Omental fat pad (tissue), 4 donors: ENCODE data around the gene PARP3. TPM values are rescaled to one million over a fixed set of nuclear protein-coding genes. Genes with fewer than 3 reads are reported as not detected.

Source experiments
- ATAC-seq: fragments of 150-250 bp; one replicate; pipeline ENCODE4 v1.9.1; 2016; ENCODE audit warnings: mild to moderate bottlenecking, moderate library complexity; ENCODE audit not compliant: low FRiP score
- DNase-seq: peaks from one replicate; pipeline ENCODE4 v3.0.0-alpha.2; 2019; ENCODE audit warnings: low spot score
- total RNA-seq, 4 donors: library from RNA; depleted of rRNA; stranded (reverse); fragments of >200 nt; gene quantifications; one replicate each; pipeline ENCODE4 v1.1.0, GENCODE V29; 2016
- TF ChIP-seq, protein P1 (sequence below), 3 donors: fragments of 450-650 bp; IDR thresholded peaks; one replicate each; pipeline ENCODE4 v1.5.1; 2016 to 2017; ENCODE audit warnings: antibody characterized with exemption in 3 of 3, mild to moderate bottlenecking in 3 of 3, moderate library complexity in 2 of 3

Gene PARP3
- total RNA-seq, 4 donors from 2014 or later, result 19.2 to 23.9 (median 22.8) TPM

DNA sequence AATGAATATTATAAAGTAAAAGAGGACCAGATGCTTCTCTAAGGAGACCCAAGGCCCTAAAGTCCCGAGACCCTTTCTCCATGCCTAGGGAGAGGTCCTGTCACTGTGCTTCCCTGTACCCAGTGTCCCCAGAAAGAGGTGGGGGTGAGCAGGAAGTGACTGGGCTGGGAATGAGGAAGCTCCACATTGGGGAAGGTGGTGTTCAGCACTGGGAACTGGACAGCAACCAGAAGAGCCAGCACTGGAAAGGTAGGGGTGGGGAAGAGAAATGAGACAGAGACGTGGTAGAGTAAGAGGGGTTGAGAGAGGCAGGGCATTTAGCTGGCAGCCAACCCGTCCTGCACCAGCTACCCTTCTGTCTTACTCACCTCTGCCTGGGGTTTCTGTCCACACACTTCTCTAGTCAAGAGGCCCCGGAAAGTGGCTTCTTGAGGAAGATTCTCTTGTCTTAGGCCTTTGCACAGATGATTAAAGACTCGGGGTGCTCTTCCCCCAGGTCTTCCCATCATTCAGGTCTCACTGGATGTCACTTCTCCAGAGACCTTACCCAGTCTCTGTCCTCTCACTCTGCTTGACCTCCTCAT, 12.7 kb upstream of the PARP3 start:
- TF ChIP-seq, protein P1, sequence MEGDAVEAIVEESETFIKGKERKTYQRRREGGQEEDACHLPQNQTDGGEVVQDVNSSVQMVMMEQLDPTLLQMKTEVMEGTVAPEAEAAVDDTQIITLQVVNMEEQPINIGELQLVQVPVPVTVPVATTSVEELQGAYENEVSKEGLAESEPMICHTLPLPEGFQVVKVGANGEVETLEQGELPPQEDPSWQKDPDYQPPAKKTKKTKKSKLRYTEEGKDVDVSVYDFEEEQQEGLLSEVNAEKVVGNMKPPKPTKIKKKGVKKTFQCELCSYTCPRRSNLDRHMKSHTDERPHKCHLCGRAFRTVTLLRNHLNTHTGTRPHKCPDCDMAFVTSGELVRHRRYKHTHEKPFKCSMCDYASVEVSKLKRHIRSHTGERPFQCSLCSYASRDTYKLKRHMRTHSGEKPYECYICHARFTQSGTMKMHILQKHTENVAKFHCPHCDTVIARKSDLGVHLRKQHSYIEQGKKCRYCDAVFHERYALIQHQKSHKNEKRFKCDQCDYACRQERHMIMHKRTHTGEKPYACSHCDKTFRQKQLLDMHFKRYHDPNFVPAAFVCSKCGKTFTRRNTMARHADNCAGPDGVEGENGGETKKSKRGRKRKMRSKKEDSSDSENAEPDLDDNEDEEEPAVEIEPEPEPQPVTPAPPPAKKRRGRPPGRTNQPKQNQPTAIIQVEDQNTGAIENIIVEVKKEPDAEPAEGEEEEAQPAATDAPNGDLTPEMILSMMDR (IDR thresholded peaks at IDR 0.05), result no peak
- DNase-seq (no peak), ATAC-seq (no peak)

DNA sequence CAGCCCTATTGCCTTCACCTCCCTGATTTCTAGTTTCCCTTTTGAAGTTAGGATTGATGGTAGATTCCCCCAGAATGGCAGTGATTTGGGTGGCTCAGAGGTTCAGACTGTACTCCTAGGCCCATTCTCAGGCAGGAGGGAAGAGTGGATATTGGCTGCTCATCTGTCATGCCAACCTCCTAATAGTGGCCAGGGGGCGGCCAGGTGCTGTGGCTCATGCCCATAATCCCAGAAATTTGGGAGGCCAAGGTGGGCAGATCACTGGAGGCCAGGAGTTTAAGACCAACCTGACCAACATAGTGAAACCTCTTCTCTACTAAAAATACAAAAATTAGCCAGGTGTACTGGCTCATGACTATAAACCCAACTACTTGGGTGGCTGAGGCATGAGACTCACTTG, 11.7 kb upstream of the PARP3 start:
- TF ChIP-seq, protein P1 (IDR thresholded peaks at IDR 0.05), result no peak
- DNase-seq, result no peak
- ATAC-seq, result no peak

DNA sequence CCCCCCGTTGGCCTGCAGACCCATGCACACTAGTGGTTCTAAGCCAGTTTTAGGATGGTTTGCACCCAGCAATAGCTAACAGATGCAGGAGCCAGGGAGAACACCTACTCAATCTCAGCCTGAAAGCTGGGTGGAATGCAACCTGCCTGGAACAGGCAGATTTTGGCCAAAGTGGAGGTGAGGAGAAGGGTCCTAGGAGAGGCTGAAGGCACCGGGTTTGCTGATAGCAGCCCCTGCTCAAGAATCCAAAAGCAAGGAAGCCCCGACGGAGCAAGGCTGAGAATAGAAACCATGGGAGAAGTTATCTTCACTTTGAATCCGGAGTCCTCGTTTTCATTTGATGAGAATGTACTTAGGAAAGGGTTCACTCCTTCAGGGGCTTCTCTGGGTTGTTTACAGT, 10.4 kb upstream of the PARP3 start:
- TF ChIP-seq, protein P1 (IDR thresholded peaks at IDR 0.05), result no peak
- DNase-seq, result no peak
- ATAC-seq, result no peak

DNA sequence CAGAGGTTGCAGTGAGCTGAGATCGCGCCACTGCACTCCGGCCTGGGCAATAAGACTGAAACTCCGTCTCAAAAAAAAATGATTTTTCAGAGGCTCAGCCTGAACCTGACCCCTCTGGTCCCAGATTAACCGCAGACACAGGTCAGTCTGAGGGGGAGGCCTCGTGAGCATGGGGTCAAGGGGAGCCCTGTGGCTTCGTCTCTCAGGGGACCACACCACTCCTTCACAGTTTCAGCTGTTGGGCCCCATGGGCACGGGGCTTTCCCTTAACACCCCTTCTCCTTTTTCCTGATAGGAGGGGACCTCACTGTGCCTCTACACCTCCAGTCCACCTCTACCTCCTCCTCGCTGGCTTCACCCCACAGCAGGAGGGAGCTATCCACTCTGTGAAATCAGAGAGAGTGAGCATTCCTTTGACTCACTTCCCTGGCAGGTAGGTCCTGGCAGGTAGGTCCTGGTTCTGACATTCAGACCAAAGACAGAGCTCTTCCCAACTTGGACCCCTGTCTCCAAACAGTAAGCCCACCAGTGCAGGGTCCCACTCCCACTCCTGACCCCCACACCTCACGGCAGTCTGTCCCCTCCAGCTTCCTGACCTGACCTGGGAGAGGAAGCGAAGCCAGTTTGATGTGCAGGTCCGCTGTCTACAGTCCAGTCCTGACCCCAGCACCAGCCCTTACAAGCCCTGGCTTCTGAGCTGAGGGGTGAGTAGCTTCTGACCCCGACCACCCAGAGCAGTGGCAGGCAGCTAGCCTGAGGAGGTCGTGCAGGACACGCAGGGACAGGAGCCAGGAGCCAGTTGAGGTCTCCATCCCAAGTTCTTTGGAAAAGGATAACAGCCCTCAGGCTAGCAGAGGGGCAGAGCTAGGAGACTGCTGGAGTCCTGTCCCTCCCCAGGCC, 9.4 kb upstream of the PARP3 start:
- ATAC-seq (no peak), DNase-seq (no peak)
- TF ChIP-seq, protein P1 (IDR thresholded peaks at IDR 0.05), result no peak

DNA sequence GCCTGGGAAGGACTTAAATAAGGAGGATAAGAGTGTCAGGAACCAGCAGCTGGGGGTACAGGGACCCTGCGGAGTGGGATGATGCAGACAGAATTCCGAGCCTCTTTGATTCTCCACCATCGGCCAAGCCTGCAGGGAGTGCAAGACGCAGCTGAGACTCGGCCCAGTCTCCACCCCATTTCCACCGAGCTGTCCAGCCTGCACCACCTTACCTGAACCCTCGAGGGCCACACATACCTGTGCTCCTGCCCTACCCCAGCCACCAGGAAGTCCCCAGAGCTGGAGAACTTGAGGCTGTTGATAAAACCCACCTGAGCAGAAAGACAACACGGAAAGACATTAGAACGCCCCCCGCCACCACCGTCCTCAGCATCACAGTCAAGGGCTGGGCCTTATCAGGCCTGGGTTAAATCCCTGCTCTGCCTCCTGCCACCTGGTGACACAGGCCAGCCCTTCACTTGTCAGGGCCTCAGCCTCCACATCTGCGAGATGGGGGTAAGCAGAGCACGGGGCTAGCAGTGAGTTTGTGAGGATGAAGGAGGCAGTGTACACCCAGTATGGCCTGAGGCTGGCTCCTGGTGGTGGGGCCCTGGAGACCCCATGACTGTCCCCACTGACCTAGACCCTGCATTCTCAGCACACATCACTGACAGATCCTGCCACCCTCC, 8.6 kb upstream of the PARP3 start:
- ATAC-seq (no peak), DNase-seq (no peak)
- TF ChIP-seq, protein P1 (IDR thresholded peaks at IDR 0.05), result no peak

DNA sequence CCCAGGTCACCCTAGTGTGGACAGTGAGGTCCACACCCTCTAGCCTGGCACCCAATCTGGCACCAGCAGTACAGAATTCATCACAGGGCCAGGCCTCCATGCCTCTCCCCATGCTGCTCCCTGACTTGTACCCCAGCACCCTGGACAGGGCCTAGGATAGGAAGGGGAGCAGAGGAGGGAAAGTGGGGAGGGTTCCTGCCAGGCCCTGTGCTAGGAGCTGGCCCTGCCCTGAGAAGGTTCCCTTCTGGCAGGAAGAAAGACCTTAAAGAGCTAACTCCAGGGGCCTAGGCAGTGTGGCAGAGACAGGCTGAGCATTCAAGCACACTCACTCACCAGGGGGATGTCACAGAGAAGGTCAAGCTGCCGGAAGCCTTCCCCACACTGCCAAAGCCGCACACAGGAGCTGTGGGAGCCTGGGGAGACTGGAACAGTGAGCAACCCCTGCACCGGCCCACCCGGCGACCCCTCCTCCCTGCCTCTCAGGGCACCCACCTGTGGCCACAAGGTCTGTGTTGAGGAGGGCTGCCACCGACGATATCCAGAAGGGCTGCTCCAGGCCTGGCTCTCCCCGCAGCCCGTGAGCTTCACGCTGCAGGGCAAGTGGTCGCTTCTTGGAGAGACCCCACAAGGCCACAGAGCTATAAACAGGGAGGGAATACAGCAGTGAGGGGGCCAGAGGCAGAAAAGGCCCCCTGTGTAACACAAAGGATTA, 7.9 kb upstream of the PARP3 start:
- no peak for ATAC-seq
- TF ChIP-seq, protein P1 (IDR thresholded peaks at IDR 0.05), result no peak

More for the DNA sequence above, 7.9 kb upstream of the PARP3 start:
- no peak for DNase-seq
